Stimulated activated CD8-positive, alpha-beta memory T cell treated with anti-CD3 and anti-CD28 coated beads, Interleukin-7, amount 100 ng/mL, for 1 hour (primary cell): Measurements from ENCODE around the gene WNT4.

ENCODE experiments used
- DNase-seq, 2 donors: peaks; one replicate each; pipeline ENCODE4 v3.0.0-alpha.2; 2020; ENCODE audit warnings: low read depth in 2 of 2

WNT4 gene

GRCh38 chr1:22163564-22163963, 20.7 kb upstream of the WNT4 start:
- DNase-seq: no peak

DNA sequence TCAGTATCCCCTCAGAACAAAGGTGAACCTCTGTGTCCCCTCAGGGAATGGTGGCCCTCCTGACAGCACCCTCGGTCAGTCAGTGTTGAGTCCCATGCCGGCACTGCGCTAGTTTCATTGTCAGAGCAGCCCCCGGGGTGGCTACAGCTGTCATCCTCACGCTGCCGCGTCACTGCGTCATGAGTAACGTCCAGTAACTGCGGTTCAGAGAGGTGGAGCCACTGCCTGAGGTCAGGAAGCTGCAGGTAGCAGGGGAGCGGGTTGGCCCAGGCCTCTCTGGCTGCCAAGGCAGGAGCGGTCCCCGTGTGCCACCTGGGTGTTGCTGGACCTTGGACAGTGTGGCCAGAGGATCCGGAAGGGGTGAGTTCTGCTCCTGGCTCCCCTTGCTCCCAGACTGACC, 20.2 kb upstream of the WNT4 start:
- DNase-seq: no peak

- DNase-seq: no peak
Measured at GRCh38 chr1:22159891-22160290, 17.0 kb upstream of the WNT4 start.

GRCh38 chr1:22158654-22159053, 15.8 kb upstream of the WNT4 start:
- no peak for DNase-seq

- no peak for DNase-seq
Measured at GRCh38 chr1:22157359-22157966, 14.6 kb upstream of the WNT4 start.

GRCh38 chr1:22155517-22155916, 12.6 kb upstream of the WNT4 start:
- no peak for DNase-seq

DNA sequence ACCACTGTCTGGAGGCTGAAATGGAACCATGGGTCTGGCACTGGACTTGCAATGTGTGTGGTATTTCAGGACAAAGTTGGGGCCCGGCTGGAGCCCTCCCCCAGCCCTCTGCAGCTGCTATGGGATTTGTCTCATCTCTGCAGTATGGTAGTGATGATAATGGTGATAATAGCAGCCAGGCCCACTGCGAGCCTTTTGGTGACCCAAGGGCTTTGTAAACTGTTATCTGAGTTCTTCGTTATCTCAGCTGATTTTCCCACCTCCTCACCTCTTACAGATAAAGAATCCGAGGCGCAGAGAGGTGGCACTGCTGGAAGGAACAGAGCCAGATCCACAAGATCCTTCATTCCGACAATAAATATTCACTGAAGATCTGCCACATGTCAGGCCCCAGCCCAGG, 11.7 kb upstream of the WNT4 start:
- DNase-seq: no peak

- no peak for DNase-seq
Measured at GRCh38 chr1:22153660-22154437, 11.0 kb upstream of the WNT4 start.

- DNase-seq: no peak
Measured at GRCh38 chr1:22150923-22151322, 8.0 kb upstream of the WNT4 start.

GRCh38 chr1:22142315-22143064, 407 bp downstream of the WNT4 start:
- no peak for DNase-seq

DNA sequence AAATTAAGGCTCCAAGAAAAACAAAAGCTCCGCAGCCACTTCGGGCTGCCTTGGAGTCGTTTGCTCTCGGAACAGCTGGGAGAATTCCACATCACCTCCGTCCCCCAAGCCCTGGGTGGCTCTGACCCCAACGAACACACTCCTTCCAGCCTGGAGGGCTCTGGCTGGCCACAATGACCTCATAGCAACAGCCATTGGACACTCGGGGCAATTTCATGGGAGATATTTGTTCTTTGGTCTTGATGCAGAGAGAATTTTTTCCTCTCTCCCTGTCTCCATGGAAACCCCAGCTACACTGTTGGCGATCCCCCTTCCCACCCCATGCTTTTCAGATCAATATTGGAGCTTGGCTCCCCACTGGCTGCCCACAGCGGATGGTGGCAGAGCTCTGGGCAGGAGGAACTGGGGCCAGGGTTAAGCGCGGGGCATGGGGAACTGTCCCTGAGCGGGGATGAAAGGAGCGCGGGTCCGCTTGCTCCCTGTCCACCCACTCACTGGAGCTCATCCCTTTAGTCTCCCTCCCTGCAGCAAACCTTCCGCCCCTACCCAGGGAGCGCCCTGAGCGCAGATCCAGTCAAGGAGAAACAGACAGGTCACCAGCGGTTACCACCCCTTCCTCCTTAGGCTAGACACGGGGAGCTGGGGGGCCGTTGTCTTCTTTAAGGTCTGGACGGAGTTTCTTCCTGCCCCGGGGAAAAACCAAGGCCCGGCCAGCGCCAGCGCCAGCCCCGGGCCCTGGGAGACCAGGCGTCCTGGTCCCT, 1.2 kb downstream of the WNT4 start:
- no peak for DNase-seq

DNA sequence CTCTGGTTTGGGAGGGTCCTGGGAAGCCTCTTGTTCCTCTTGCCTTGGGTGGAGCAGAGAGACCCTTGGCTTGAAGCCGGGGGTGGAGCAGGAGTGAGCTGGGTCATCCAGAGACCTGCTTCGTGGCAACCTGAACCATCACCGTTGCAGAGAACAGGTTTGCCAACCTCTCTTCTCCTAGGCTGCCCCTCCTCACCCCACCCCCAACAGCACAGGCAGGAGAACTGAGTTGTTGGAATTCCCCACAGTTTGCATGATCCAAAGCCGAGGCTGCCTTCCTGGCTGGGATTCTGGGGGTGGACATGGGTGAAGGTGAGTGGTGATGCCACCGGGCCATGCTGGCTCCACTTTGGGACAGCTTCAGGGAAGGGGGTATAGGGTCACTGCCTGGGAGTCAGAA, 2.2 kb downstream of the WNT4 start:
- DNase-seq: no peak

- DNase-seq: no peak
Measured at GRCh38 chr1:22139817-22140216, 3.1 kb downstream of the WNT4 start.

GRCh38 chr1:22139066-22139594, 3.8 kb downstream of the WNT4 start:
- no peak for DNase-seq

DNA sequence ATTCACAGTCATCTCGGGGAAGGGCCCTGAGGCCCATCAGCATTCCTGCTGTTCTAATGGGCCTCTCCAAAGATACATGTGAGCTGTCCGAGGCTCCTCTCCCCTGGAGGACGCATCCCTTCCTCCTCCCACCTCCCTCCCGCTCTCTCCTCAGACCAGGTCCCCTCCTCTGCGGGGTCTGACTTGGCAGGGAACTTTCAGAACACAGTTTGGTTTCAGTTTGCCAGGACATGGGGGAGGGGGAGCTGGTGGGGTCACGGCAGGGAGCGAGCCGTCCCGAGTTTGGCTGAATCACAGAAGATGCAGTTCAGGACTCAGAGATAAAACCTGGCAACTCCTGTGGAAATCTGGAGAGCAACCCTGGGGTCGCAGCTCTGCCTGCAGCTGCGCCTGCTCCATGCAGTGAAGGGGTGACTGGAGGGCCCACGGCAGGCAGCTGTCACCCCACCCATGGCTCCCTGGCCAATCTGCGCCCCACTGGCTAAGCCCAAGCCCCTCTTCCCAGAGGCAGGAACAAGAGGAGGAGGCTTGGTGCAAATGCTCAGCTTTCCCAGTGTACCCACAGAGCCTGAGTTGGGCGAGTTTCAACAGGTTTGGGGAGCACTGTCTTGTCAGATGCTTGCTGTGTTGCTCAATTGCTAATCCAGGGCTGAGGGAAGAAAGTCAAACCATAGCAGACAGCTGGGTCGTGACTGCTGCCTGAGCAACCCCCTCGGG, 5.7 kb downstream of the WNT4 start:
- DNase-seq: no peak

GRCh38 chr1:22133931-22134324, 9.0 kb downstream of the WNT4 start:
- no peak for DNase-seq

- DNase-seq: no peak
Measured at GRCh38 chr1:22133247-22133930, 9.5 kb downstream of the WNT4 start.

DNA sequence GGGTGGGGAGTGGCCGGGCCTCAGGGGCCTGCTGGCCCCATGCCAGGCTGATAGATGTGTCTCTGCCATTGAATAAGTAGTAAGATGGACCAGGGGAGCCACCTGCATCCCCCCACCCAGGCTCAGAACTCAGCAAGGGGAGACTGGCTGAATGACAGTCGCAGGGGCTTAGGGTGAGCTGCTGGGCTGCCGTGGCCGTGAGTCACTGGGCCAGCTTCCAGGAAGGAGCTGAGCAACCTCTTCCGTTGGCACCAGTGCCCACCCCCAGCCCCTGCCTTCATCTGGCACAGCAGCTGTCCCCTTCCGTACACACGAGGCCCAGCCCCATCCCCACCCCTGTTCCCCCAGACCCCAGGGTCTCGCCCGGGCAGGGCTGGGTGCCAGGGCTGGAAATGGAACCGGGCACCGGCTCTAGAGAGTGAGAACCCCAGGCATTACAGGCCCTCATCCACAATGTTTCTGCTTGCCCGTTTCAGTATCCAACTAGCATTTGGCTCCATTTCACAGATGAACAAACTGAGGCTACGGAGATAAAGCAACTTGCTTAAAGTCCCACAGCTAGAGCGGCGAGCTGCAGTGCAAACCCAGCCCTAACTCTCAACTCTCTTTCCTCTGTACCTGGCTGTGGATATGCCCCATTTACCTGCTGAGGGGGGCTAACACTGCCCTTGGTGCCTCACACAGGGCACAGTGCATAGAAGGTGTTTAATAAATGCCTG, 10.2 kb downstream of the WNT4 start:
- no peak for DNase-seq

DNA sequence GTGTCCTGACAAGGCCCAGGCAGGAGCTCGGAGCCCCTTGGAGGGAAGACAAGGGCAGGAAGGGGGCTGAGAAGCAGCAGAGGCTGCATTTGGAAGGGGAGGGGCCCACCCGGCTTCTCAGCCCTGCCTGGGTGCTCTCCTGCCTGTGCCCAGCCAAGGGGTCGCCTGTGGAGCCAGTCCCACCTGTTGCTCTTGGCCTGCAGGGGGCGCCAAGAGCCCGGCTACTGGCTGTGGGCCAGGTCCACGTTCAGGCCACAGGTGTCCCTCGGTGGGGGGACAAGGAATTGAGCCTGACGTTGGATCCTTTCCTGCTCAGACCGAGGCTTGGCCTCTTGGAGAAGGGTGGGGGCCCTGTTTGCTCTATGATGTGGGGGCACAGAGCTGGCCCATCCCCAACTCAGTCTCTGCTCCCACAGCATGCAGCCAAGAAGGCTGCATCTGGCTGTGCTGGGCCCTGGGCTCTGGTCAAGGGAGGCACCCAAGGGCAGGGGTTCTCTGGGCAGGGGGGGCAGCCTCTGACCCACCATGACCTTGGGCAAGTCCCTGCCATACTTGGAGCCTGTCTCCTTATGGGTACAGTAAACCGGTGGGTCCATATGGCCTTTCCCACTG, 10.9 kb downstream of the WNT4 start:
- DNase-seq: peak in 1 of 2 donors; percentile 19

DNA sequence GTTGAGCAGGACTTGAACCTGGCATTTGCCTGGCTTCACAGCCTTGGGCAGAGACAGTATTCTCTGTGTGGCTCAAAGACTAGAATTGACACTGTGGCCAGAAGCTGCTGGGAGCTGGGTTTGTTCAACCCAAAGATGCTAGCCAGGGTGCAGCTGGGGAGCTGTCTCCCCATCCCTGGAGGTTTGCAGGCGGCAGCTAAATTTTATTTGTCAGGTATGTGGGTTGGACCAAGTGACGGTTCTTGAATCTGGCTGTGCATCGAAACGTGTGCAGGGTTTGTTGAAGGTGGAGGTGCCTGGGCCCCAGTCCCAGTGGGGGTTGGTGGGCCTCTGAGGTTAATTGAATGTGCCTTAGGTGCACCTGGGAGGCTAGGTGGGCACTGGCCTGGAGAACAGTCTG, 11.8 kb downstream of the WNT4 start:
- DNase-seq: no peak
